Subcutaneous adipose tissue (tissue), 4 donors: ENCODE data around the gene MAG. TPM values are rescaled to one million over a fixed set of nuclear protein-coding genes. Genes with fewer than 3 reads are reported as not detected.

Experiments
- total RNA-seq, 4 donors: library from RNA; depleted of rRNA; stranded (reverse); fragments of >200 nt; gene quantifications; one replicate each; pipeline ENCODE4 v1.1.0, GENCODE V29; 2016
- TF ChIP-seq, protein P1 (sequence below): fragments of 450-650 bp; IDR thresholded peaks from one replicate; pipeline ENCODE4 v1.5.1; 2016; ENCODE audit warnings: low read depth, mild to moderate bottlenecking, control low read depth, antibody characterized with exemption, moderate library complexity

Gene MAG
- total RNA-seq, 4 donors from 2014 or later: not detected

DNA sequence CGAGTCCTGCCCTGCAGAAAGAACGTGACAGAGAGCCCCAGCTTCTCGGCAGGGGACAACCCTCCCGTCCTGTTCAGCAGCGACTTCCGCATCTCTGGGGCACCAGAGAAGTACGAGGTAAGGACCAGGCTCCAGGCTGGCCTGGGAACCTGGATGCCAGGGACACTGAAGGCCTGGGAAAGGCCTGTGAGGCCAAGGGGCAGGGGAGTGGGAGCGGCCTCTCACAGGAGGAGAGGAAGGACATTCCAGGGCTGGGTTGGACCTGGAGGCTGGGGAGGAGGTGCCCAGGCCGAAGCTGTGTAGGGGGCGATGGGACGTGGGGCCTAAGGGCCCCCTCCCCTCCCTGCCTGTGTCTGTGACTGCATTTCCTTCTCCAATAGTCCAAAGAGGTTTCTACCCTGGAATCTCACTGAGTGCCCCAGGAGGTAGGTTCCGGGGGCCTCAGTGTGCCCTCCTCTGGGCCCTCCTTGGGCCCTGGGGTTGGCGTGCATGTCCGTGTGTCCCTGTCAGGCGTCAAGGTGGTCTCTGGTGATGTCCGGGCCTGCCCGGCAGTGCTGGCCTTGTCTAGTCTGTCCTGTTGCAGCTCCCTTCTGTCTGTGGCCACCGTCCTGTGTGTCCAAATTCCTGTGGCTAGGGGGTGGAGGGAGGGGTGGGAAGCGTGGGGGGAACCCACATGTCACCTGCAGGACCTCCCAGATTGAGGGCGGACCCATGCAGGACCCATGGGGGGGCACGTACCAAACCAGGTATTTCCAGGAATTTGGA, 20.1 kb downstream of the MAG start:
- TF ChIP-seq, protein P1, sequence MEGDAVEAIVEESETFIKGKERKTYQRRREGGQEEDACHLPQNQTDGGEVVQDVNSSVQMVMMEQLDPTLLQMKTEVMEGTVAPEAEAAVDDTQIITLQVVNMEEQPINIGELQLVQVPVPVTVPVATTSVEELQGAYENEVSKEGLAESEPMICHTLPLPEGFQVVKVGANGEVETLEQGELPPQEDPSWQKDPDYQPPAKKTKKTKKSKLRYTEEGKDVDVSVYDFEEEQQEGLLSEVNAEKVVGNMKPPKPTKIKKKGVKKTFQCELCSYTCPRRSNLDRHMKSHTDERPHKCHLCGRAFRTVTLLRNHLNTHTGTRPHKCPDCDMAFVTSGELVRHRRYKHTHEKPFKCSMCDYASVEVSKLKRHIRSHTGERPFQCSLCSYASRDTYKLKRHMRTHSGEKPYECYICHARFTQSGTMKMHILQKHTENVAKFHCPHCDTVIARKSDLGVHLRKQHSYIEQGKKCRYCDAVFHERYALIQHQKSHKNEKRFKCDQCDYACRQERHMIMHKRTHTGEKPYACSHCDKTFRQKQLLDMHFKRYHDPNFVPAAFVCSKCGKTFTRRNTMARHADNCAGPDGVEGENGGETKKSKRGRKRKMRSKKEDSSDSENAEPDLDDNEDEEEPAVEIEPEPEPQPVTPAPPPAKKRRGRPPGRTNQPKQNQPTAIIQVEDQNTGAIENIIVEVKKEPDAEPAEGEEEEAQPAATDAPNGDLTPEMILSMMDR: no peak

DNA sequence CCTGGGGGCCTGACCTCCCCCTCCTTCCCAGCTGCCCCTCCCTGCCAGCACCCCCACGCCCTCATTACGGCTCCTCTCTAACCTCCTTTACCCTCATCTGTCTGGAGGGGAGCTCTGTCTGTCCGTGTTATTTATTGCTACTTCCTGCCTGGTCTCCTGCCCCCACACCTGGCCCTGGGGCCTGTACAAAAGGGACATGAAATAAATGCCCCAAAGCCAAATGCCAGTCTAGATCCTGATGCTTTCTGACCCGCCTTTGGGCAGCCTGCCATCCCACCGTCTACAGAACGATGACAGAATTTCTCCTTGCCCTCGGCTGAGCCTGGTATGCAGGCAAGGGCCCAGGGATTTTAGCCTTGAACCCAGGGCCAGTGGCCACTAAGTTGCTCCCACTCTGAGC, 21.6 kb downstream of the MAG start:
- TF ChIP-seq, protein P1: no peak

- TF ChIP-seq, protein P1: no peak
Measured at GRCh38 chr19:35314031-35314430, 22.1 kb downstream of the MAG start.

DNA sequence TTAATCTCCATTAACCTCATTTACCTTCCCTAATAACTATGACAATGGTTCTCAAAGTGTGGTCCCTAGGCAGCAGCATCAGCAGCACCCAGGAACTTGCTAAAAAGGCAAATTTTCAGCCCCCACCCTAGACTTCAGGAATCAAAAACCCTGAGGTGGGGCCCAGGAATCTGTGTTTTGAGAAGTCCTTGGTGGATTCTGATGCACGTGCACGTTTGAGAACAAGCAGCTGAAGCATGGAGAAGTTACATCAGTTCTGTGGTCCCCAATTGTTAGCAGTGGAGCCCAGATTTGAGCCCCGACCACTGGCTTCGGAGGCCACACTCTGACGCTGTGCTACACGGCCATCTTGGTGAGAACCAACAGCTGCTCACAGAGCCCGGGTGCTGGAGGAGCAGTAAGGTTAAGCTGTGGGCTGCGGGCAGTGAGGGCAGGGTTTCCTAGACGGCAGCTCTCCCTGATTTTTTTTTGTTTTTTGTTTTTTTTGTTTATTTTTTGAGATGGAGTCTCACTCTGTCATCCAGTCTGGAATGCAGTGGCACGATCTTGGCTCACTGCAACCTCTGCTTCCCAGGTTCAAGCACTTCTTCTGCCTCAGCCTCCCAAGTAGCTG, 23.0 kb downstream of the MAG start:
- TF ChIP-seq, protein P1: no peak

- TF ChIP-seq, protein P1: no peak
Measured at GRCh38 chr19:35315883-35316282, 23.9 kb downstream of the MAG start.

GRCh38 chr19:35316560-35316959, 24.6 kb downstream of the MAG start:
- TF ChIP-seq, protein P1: no peak

GRCh38 chr19:35317464-35318043, 25.6 kb downstream of the MAG start:
- TF ChIP-seq, protein P1: no peak
